Measurements from ENCODE around the gene ZNF398.
"Not testable (repeated sequence)": the region's sequence is repeated elsewhere in the genome, so short reads cannot be mapped to it uniquely, and the experiment has no call there.

The ZNF398 gene

GRCh38 chr7:149141893-149142292, 5.4 kb upstream of the ZNF398 start:
- Histone ChIP-seq H3K9ac (ENCODE audit: low read length) (no peak overlapping the region), H4K20me1 (ENCODE audit: insufficient read depth, low read length) (no peaks in the 10 kb centered on the region), H3K4me1 (ENCODE audit: insufficient read depth, low read length, severe bottlenecking) (peaks cover 24% of the 10 kb centered on the region), H3K27ac (ENCODE audit: low read depth, low read length, poor library complexity, severe bottlenecking) (no peak overlapping the region), H3K9me3 (ENCODE audit: low read length) (no peaks in the 10 kb centered on the region), H3K4me2 (ENCODE audit: low read length) (no peak overlapping the region), H3F3A (ENCODE audit: insufficient read depth, low read length) (no peaks in the 10 kb centered on the region), H3K79me2 (ENCODE audit: insufficient read depth, low read length) (no peaks in the 10 kb centered on the region), H3K27me3 (ENCODE audit: insufficient read depth, low read length) (no peaks in the 10 kb centered on the region), H3K4me3 (ENCODE audit: low read depth, low read length, poor library complexity, severe bottlenecking) (no peak overlapping the region), H3K9me2 (ENCODE audit: low read depth, low read length) (no peaks in the 10 kb centered on the region), H2AFZ (ENCODE audit: low read length) (no peak overlapping the region), H3K36me3 (ENCODE audit: insufficient read depth, low read length) (peaks cover 11% of the 10 kb centered on the region; the same call in 1 of the 2 replicates)
- TF ChIP-seq EZH2 (IDR thresholded peaks at IDR 0.05; ENCODE audit: borderline replicate concordance, low read length) (no peak), CTCF (IDR thresholded peaks at IDR 0.05; ENCODE audit: low read length) (no peak)

GRCh38 chr7:149144436-149144922, 2.8 kb upstream of the ZNF398 start:
- H3K36me3 ChIP-seq (ENCODE audit: insufficient read depth, low read length); H3F3A ChIP-seq (ENCODE audit: insufficient read depth, low read length); H3K27me3 ChIP-seq (ENCODE audit: insufficient read depth, low read length); H2AFZ ChIP-seq (ENCODE audit: low read length); H3K79me2 ChIP-seq (ENCODE audit: insufficient read depth, low read length); H3K9me3 ChIP-seq (ENCODE audit: low read length); H3K9me2 ChIP-seq (ENCODE audit: low read depth, low read length); H4K20me1 ChIP-seq (ENCODE audit: insufficient read depth, low read length): not testable (repeated sequence)
- Histone ChIP-seq H3K4me2 (ENCODE audit: low read length) (peak overlapping the region; percentile 89), H3K27ac (ENCODE audit: low read depth, low read length, poor library complexity, severe bottlenecking) (peak overlapping the region; percentile 80), H3K9ac (ENCODE audit: low read length) (peak overlapping the region; percentile 72), H3K4me3 (ENCODE audit: low read depth, low read length, poor library complexity, severe bottlenecking) (peak overlapping the region; percentile 92), H3K4me1 (ENCODE audit: insufficient read depth, low read length, severe bottlenecking) (peaks cover 31% of the 10 kb centered on the region)

DNA sequence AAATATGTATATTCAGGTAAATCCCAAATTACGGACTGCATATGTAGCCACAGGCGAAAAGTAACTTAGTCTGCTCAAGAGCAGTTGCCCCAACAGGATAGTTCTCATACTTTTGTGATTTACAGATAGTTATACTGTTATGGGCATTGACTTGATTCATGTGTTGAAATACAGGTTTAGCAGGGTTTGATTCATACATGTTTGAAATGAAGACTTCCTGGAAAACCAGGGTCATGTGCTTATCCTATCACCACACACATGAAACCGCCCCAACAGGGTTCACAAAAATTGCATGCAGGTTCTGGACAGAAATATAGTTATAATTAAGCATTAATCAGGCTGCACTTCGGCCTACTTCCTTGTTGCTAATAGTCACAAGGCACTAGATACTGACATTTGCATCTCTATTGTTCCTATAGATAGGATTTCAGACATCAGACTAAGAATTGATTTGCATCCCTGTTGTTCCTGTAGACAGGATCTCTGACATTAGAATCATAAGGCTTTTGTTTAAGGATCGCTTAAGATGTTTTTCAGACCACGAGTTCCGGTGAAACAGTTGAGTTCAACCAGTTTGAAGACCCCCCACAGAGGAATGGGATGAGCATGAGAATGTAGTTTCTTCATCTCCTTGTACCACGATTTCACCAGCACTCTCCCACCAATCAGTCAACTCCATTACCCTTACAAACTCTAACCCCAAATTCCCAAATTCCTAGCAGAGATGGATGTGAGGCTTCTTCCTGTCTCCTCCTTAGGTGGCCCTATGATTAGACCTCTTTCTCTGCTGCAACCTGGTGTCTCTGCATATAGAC, 2.0 kb upstream of the ZNF398 start:
- no peaks in the 10 kb centered on the region for H3K9me3 ChIP-seq (ENCODE audit: low read length)
- peak overlapping the region; percentile 89 for H3K4me2 ChIP-seq (ENCODE audit: low read length)
- TF ChIP-seq CTCF (IDR thresholded peaks at IDR 0.05; ENCODE audit: low read length) (no peak), EZH2 (IDR thresholded peaks at IDR 0.05; ENCODE audit: borderline replicate concordance, low read length) (no peak)
- no peaks in the 10 kb centered on the region for H3K9me2 ChIP-seq (ENCODE audit: low read depth, low read length)
- peak overlapping the region; percentile 72 for H3K9ac ChIP-seq (ENCODE audit: low read length)
- H3F3A ChIP-seq (ENCODE audit: insufficient read depth, low read length) = no peaks in the 10 kb centered on the region
- H3K4me1 ChIP-seq (ENCODE audit: insufficient read depth, low read length, severe bottlenecking) = peaks cover 31% of the 10 kb centered on the region
- H3K4me3 ChIP-seq (ENCODE audit: low read depth, low read length, poor library complexity, severe bottlenecking) = peak overlapping the region; percentile 92
- peaks cover 3% of the 10 kb centered on the region; the same call in 1 of the 2 replicates for H3K36me3 ChIP-seq (ENCODE audit: insufficient read depth, low read length)
- no peak overlapping the region for H2AFZ ChIP-seq (ENCODE audit: low read length)
- peak overlapping the region; percentile 80 for H3K27ac ChIP-seq (ENCODE audit: low read depth, low read length, poor library complexity, severe bottlenecking)
- peaks cover 6% of the 10 kb centered on the region for H3K79me2 ChIP-seq (ENCODE audit: insufficient read depth, low read length)
- H4K20me1 ChIP-seq (ENCODE audit: insufficient read depth, low read length) = no peaks in the 10 kb centered on the region
- no peaks in the 10 kb centered on the region for H3K27me3 ChIP-seq (ENCODE audit: insufficient read depth, low read length)
